IPS-18c (cell line): ENCODE measurements around the gene MNAT1.
"Not testable (repeated sequence)": the region's sequence is repeated elsewhere in the genome, so short reads cannot be mapped to it uniquely, and the experiment has no call there.

Experiments
- H3K4me3 ChIP-seq: 2 replicates; pipeline ENCODE4 v1.7.0; 2013; ENCODE audit warnings: low read depth, mild to moderate bottlenecking, low read length, moderate library complexity; ENCODE audit not compliant: insufficient read depth
- H3K9me3 ChIP-seq: one replicate; pipeline ENCODE4 v1.6.1; 2013; ENCODE audit warnings: mild to moderate bottlenecking, low read length, moderate library complexity; ENCODE audit not compliant: control insufficient read depth, insufficient read depth

The MNAT1 gene

GRCh38 chr14:60731291-60731690, 3.3 kb upstream of the MNAT1 start:
- not testable (repeated sequence) for H3K4me3 ChIP-seq, H3K9me3 ChIP-seq

GRCh38 chr14:60732840-60733483, 1.6 kb upstream of the MNAT1 start:
- H3K4me3 ChIP-seq = no peak overlapping the region

DNA sequence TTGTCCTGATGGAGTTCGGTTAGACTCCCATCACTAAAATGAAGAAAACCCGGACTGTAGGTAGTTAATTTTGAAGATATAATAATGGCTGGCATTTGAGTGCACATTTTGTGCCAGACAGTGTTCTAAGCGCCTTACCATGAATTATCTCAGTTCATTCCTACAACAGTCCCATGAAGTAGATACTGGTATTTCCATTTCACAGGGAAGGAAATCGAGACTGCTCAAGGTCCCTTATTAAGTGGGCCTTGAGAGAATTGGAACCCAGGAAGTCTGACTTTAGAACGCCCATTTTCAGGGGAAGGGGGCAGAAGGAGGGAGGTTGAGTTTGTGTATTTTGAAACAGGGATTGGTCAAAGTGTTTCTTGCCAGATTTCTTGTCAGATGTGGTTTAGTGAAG, 855 bp downstream of the MNAT1 start:
- Histone ChIP-seq H3K9me3 (no peaks in the 10 kb centered on the region), H3K4me3 (peak overlapping the region; percentile 97)

More at GRCh38 chr14:60732840-60733483, 1.6 kb upstream of the MNAT1 start:
- no peaks in the 10 kb centered on the region for H3K9me3 ChIP-seq

GRCh38 chr14:60736494-60736893, 1.9 kb downstream of the MNAT1 start:
- no peaks in the 10 kb centered on the region for H3K9me3 ChIP-seq
- H3K4me3 ChIP-seq = no peak overlapping the region

DNA sequence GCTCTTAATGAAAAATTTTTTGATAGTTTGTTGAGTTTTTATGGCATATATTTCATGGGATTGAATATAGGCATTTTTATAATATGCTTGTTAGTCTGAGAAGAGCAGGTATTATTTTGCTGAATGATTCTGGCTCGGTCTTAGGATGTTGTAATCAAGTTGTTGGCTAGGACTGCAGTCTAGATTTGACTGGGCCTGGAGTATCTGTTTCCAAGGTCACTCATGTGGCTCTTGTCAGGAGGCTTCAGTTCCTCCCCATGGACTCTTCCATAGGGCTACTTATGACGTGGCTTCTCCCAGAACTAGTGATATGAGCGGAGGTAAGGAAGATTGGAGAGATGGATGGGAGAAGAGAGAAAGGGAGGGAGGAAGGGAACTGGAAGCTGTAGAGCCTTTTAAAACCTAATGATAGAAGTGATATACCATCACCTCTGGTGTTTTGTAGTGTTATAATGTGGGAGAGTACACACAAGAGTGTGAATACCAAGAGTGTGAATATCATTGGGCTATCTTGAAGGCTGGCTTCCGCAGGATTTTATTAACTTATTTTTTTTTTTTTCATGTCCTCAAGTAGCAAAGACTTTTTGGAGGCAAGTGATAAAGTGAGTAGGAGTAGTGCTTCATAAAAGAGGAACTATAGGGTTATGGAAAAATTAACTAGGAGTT, 4.4 kb downstream of the MNAT1 start:
- no peak overlapping the region for H3K4me3 ChIP-seq

GRCh38 chr14:60744566-60744965, 10.0 kb downstream of the MNAT1 start:
- Histone ChIP-seq H3K4me3 (no peak overlapping the region), H3K9me3 (no peaks in the 10 kb centered on the region)

More for the DNA sequence above, 4.4 kb downstream of the MNAT1 start:
- H3K9me3 ChIP-seq = no peaks in the 10 kb centered on the region

DNA sequence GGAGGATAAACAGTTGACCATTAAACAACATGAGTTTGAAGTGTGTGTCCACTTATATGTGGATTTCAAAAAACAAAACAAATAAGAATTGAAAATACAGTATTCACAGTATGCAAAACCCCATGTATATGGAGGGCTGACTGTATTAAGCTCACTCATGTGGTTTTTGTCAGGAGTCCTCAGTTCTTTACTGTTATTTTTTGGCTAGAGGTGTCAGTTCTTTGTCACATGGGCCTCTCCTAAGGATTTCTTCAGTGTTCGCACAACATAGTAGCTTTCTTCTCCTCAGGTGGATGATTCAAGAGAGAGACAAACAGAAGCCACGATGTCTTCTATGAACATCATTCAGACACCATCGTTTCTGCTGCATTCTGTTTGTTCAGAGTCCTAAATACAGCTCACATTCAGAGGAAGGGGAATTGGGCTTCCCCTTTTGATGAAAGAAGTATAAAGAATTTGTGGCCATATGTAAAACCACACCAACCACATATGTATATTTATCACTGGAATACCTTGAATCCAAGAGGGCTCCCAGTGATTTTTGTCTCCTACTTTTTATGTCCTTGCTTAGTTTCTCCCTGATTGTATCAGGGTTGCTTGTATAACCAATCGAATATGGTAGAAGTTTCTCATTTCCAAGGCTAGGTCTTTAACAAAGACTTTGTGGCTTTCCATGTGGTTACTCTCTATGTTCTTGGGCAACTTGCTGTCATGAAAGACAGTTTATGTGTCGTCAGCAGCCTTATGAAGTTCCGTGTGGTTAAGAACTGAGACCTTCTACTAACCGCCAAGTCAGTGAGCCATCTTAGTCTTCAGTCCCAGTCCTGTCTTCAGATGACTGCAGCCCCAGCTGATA, 18.9 kb downstream of the MNAT1 start:
- Histone ChIP-seq H3K9me3 (no peaks in the 10 kb centered on the region), H3K4me3 (no peak overlapping the region)

- H3K9me3 ChIP-seq = no peaks in the 10 kb centered on the region
These were observed 22.3 kb downstream of the MNAT1 start for GRCh38 chr14:60756847-60757246.

GRCh38 chr14:60757567-60758002, 23.0 kb downstream of the MNAT1 start:
- Histone ChIP-seq H3K9me3 (no peaks in the 10 kb centered on the region), H3K4me3 (no peak overlapping the region)

More at GRCh38 chr14:60756847-60757246, 22.3 kb downstream of the MNAT1 start:
- no peak overlapping the region for H3K4me3 ChIP-seq

- Histone ChIP-seq H3K9me3 (no peaks in the 10 kb centered on the region), H3K4me3 (no peak overlapping the region)
These were observed 24.3 kb downstream of the MNAT1 start for GRCh38 chr14:60758885-60759284.

- Histone ChIP-seq H3K9me3 (no peaks in the 10 kb centered on the region), H3K4me3 (no peak overlapping the region)
These were observed 25.6 kb downstream of the MNAT1 start for GRCh38 chr14:60760209-60760608.

GRCh38 chr14:60760644-60761364, 26.2 kb downstream of the MNAT1 start:
- no peak overlapping the region for H3K4me3 ChIP-seq
- no peaks in the 10 kb centered on the region for H3K9me3 ChIP-seq

GRCh38 chr14:60768602-60769001, 34.0 kb downstream of the MNAT1 start:
- Histone ChIP-seq H3K9me3 (no peaks in the 10 kb centered on the region), H3K4me3 (no peak overlapping the region)

DNA sequence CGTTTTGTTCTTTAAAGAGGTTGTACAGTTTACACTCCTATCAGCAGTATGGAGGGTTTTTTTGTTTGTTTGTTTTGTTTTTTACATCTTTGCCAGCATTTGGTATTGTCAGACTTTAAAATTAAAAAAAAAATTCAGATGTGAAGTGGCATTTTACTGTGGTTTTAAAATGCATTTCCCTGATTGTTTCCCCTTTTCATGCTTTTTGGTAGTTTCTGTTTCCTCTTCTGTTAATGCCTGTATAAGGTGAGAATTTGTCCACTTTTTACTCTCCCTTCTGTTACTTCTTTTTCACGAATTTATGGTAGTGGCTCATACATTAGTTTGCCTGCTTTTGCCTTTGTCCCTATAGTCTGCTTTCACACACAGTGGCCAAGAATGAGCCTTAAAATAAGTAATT, 36.6 kb downstream of the MNAT1 start:
- Histone ChIP-seq H3K4me3 (no peak overlapping the region), H3K9me3 (no peaks in the 10 kb centered on the region)

GRCh38 chr14:60773558-60773957, 39.0 kb downstream of the MNAT1 start:
- no peak overlapping the region for H3K4me3 ChIP-seq

DNA sequence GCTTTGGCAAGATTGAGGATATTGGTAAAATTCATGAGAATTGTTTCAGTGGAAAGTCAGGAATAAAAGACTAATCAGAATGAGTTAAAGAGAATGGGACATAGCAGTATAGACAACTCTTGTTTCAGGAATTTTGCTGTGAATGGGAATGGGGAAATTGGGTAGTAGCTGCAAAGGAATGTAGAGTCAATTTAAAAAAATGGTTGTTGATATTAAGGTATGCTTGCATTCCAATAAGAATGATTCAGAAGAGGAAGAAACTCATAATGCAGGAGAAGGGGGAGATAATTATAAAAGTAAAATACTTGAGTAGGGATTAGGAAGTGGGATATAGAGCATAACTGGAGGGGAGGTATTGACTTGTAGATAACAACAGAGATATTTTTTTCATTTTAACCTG, 40.7 kb downstream of the MNAT1 start:
- Histone ChIP-seq H3K4me3 (no peak overlapping the region), H3K9me3 (no peaks in the 10 kb centered on the region)

More at GRCh38 chr14:60773558-60773957, 39.0 kb downstream of the MNAT1 start:
- H3K9me3 ChIP-seq = no peaks in the 10 kb centered on the region

GRCh38 chr14:60777856-60778578, 43.5 kb downstream of the MNAT1 start:
- Histone ChIP-seq H3K4me3 (no peak overlapping the region), H3K9me3 (no peaks in the 10 kb centered on the region)
